Measurements from ENCODE around the gene FAIM2. TPM values are rescaled to one million over a fixed set of nuclear protein-coding genes. Genes with fewer than 3 reads are reported as not detected.
A peak's percentile ranks its signal among the peaks of the same experiment; 100 is the strongest.

FAIM2 gene
- total RNA-seq, 4 donors from 2014 or later = 0.13 to 1.1 TPM; not detected in 2

- in situ Hi-C loops (cut with MboI; ENCODE audit: low sequenced_read_pairs in 4 of 4) = no loop called here
- no peaks in the 10 kb centered on the region for H3K27me3 ChIP-seq
These were observed 8.9 kb upstream of the FAIM2 start for GRCh38 chr12:49912345-49913255.

DNA sequence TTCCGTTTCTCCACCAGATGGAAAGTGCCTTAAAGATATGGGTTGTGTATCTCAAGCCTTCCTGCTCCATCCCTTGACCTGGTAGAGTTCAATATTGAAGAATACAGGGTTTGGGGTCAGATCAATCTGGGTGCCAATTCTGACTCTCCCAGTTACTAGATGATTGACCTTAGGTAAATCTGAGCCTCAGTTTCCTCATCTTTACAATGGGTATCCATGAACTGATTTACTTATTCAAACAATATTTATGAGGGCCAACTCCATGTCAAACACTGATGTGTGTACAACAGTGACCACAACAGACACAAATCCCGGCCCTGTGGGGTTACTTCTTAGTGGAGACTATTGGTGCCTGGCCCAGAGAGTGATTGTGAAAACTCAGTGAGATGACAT, 7.5 kb upstream of the FAIM2 start:
- in situ Hi-C loops (cut with MboI; ENCODE audit: low sequenced_read_pairs in 4 of 4) (no loop called here), intact Hi-C loops (cut with DNase I; ENCODE audit: low total_unique reads) (no loop called here)
- H3K27ac ChIP-seq = no peak overlapping the region
- no peak overlapping the region for H3K4me3 ChIP-seq
- no peaks in the 10 kb centered on the region for H3K4me1 ChIP-seq
- H3K27me3 ChIP-seq = peaks cover 0 to 3% (median 0%) of the 10 kb centered on the region in 3 donors
- no peak for ATAC-seq
- H3K9me3 ChIP-seq = no peaks in the 10 kb centered on the region
- DNase-seq = no peak
- TF ChIP-seq CTCF (IDR thresholded peaks at IDR 0.05 in 4 of 5, conservative IDR thresholded peaks at IDR 0.05 in 1 of 5) (no peak), POLR2A (IDR thresholded peaks at IDR 0.05) (no peak)
- no peaks in the 10 kb centered on the region for H3K36me3 ChIP-seq

More at GRCh38 chr12:49912345-49913255, 8.9 kb upstream of the FAIM2 start:
- H3K9me3 ChIP-seq = no peaks in the 10 kb centered on the region
- H3K4me3 ChIP-seq = no peak overlapping the region
- ATAC-seq (peak in 1 of 2 donors; percentile 30), DNase-seq (peak in 1 of 2 donors; percentile 41)
- H3K36me3 ChIP-seq = no peaks in the 10 kb centered on the region
- H3K4me1 ChIP-seq = no peaks in the 10 kb centered on the region
- intact Hi-C loops (cut with DNase I; ENCODE audit: low total_unique reads) = no loop called here
- TF ChIP-seq CTCF (IDR thresholded peaks at IDR 0.05 in 4 of 5, conservative IDR thresholded peaks at IDR 0.05 in 1 of 5) (no peak), POLR2A (IDR thresholded peaks at IDR 0.05) (no peak)
- H3K27ac ChIP-seq = no peak overlapping the region

DNA sequence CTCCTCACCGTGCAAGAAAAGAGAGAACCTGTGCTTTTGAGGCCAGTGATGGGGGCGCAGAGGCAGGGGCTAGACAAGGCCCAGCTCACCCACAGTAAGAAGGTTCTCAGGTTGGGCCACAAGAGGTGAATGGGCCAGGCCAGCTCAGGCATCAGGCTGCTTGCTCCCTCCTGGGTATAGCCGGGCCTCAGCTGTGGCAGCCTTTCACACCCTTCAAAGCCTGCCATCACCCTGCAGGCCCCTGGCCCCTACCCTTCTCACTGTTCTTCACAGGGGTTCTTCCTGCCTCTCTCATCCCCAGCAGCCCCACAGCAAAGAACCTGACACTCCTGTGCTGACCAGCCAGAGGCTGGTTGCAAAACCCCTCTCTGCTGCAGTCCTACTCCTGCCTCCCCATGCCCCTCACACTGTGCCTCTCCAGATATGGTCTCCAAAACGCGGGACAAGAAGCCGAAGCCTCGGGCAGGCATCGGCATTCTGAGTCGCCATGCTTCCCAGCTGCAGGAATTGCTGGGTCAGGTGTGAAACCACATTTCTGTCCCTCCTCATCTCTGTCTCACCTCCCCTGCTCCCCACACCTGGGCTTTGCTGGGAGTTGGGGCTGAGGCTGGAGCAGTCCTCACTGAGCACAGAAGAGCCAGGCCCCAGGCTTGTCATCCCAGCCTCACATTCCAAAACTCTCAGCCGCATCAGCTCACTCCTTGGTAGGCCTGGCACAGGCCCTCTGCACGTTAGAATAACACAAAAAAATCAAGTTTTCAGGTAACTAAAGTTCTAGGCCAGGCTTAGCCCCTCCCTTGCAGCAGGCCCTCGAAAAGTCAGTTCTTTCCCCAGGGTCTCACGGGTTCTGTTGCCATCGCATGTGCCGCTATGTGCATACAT, 6.9 kb upstream of the FAIM2 start:
- Histone ChIP-seq H3K4me1 (no peaks in the 10 kb centered on the region), H3K36me3 (no peaks in the 10 kb centered on the region), H3K9me3 (no peaks in the 10 kb centered on the region), H3K27me3 (peaks cover 0 to 9% (median 0%) of the 10 kb centered on the region in 3 donors), H3K27ac (no peak overlapping the region), H3K4me3 (no peak overlapping the region)
- TF ChIP-seq CTCF (IDR thresholded peaks at IDR 0.05 in 4 of 5, conservative IDR thresholded peaks at IDR 0.05 in 1 of 5) (no peak), POLR2A (IDR thresholded peaks at IDR 0.05) (no peak)
- ATAC-seq (no peak), DNase-seq (no peak)
- in situ Hi-C loops (cut with MboI; ENCODE audit: low sequenced_read_pairs in 4 of 4) (no loop called here), intact Hi-C loops (cut with DNase I; ENCODE audit: low total_unique reads) (no loop called here)

DNA sequence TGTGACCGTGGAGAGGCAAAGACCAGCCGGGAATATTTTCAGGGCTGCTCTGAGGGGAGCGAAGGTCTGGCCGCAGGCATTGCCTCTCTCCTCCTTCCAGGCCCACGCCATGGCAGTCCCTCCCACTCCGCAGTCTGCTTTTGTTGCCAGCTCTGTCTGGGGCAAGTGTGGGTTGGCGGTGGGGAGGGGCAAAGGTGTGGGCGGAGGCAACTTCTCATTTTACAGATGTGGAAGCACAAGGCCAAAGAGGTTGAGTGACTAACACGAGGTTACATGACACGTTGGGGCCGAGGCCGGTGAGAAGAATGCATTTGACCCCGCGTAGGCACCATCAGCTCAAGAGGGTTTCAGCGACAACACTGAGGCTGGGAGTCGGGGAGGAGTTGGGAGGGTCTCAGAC, 6.1 kb upstream of the FAIM2 start:
- TF ChIP-seq POLR2A (IDR thresholded peaks at IDR 0.05) (no peak), CTCF (IDR thresholded peaks at IDR 0.05 in 4 of 5, conservative IDR thresholded peaks at IDR 0.05 in 1 of 5) (no peak)
- in situ Hi-C loops (cut with MboI; ENCODE audit: low sequenced_read_pairs in 4 of 4) = no loop called here

More for the DNA sequence above, 6.1 kb upstream of the FAIM2 start:
- ATAC-seq = no peak
- Histone ChIP-seq H3K9me3 (no peaks in the 10 kb centered on the region), H3K27ac (no peak overlapping the region), H3K36me3 (no peaks in the 10 kb centered on the region), H3K4me1 (no peaks in the 10 kb centered on the region), H3K27me3 (peaks cover under 1 to 11% (median under 1%) of the 10 kb centered on the region in 3 donors), H3K4me3 (no peak overlapping the region)
- intact Hi-C loops (cut with DNase I; ENCODE audit: low total_unique reads) = no loop called here
- DNase-seq = no peak
